ENCODE data around the gene TRIAP1.

TRIAP1 gene

DNA sequence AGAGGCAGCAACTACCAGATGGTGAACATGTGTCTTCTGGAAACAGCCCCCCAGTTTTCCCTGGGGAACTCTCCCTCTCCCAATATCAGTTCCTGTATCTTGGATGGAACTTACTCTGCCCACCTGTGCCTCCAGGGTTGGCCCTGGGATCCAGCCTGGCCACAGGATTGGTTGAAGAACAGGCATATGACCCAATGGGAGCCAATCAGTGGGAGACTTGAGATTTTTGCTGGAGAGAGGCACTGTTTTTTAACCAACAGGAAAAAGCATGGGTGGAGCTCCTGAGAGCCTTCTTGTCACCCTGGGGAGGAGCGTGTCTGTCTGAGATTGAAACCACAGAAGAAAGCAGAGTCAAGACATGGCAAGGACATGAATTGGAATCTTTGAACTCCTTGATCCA lies 41.9 kb downstream of the TRIAP1 start:
- DNase-seq (ENCODE audit: low read depth), result no peak
- TF ChIP-seq MYC (IDR thresholded peaks at IDR 0.05; ENCODE audit: low read depth, low read length) (no peak), POLR2A (IDR thresholded peaks at IDR 0.05; ENCODE audit: extremely low read depth, insufficient read length) (no peak)
- TF ChIP-seq, protein P1, sequence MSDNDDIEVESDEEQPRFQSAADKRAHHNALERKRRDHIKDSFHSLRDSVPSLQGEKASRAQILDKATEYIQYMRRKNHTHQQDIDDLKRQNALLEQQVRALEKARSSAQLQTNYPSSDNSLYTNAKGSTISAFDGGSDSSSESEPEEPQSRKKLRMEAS (IDR thresholded peaks at IDR 0.05; ENCODE audit: low read depth, low read length), result no peak
- TF ChIP-seq, protein P2, sequence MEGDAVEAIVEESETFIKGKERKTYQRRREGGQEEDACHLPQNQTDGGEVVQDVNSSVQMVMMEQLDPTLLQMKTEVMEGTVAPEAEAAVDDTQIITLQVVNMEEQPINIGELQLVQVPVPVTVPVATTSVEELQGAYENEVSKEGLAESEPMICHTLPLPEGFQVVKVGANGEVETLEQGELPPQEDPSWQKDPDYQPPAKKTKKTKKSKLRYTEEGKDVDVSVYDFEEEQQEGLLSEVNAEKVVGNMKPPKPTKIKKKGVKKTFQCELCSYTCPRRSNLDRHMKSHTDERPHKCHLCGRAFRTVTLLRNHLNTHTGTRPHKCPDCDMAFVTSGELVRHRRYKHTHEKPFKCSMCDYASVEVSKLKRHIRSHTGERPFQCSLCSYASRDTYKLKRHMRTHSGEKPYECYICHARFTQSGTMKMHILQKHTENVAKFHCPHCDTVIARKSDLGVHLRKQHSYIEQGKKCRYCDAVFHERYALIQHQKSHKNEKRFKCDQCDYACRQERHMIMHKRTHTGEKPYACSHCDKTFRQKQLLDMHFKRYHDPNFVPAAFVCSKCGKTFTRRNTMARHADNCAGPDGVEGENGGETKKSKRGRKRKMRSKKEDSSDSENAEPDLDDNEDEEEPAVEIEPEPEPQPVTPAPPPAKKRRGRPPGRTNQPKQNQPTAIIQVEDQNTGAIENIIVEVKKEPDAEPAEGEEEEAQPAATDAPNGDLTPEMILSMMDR (IDR thresholded peaks at IDR 0.05; ENCODE audit: low read depth, low read length), result no peak
- no peak overlapping the region for H3K4me3 ChIP-seq (ENCODE audit: low read depth, low read length)

DNA sequence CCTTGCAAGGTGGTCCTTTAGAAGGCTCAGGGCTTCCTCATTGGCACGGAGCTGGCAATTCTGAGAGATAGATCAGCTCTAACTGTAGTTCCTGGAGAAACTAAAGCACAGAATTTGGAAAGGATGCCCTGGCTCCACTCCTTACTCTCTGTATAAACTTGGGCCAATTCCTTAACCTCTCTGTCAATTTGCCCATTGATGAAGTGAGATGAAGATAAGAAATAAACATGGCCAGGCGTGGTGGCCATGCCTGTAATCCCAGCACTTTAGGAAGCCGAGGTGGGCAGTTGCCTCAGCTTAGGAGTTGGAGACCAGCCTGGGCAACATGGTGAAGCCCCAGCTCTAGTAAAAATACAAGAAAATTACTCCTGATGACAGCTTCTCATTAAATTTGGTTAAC lies 42.3 kb downstream of the TRIAP1 start:
- no peak for DNase-seq (ENCODE audit: low read depth)
- H3K4me3 ChIP-seq (ENCODE audit: low read depth, low read length), result no peak overlapping the region
- TF ChIP-seq, protein P1 (IDR thresholded peaks at IDR 0.05; ENCODE audit: low read depth, low read length), result no peak
- no peak for TF ChIP-seq MYC (IDR thresholded peaks at IDR 0.05; ENCODE audit: low read depth, low read length)
- TF ChIP-seq, protein P2 (IDR thresholded peaks at IDR 0.05; ENCODE audit: low read depth, low read length), result no peak
- no peak for TF ChIP-seq POLR2A (IDR thresholded peaks at IDR 0.05; ENCODE audit: extremely low read depth, insufficient read length)

DNA sequence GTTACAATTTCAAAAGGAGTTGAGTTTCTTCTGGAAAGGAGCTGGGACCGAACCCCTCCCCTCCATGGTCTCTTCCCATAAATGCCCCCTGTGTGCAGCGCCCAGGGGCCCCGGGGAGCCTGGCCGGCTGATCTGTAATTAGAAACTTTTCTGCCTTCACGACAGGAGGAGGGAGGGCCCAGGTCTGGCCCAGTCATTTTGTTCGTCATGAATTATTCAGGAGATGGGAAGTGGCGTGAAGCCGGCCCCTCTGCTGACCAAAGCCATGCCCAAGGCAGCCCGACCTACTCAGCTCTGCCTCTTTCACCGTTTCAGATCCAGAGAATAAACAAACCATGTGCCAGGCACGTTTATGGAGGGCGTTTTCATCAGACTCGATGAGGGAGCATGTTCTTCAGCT lies 44.0 kb downstream of the TRIAP1 start:
- TF ChIP-seq, protein P1 (IDR thresholded peaks at IDR 0.05; ENCODE audit: low read depth, low read length), result no peak
- TF ChIP-seq, protein P2 (IDR thresholded peaks at IDR 0.05; ENCODE audit: low read depth, low read length), result no peak
- TF ChIP-seq MYC (IDR thresholded peaks at IDR 0.05; ENCODE audit: low read depth, low read length) (no peak), POLR2A (IDR thresholded peaks at IDR 0.05; ENCODE audit: extremely low read depth, insufficient read length) (no peak)
- no peak for DNase-seq (ENCODE audit: low read depth)
- no peak overlapping the region for H3K4me3 ChIP-seq (ENCODE audit: low read depth, low read length)

DNA sequence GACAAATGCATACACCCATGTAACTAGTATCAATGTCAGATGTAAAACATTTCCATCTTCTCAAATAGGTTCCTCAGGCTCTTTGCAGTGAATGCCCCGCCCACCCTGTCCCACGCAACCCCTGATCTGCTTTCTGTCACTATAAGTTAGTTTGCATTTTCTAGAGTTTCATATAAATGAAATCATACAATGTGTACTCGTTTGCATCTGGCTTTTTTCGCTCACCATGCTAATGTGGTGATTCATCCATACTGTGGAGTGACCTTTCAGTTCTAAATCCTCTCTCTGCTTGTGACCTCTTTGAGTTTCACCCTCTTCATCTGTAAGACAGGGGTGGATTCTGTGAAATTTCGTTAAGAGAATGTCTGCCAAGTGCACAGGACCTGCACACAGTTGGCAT lies 46.7 kb downstream of the TRIAP1 start:
- no peak overlapping the region for H3K4me3 ChIP-seq (ENCODE audit: low read depth, low read length)
- TF ChIP-seq, protein P1 (IDR thresholded peaks at IDR 0.05; ENCODE audit: low read depth, low read length), result no peak
- TF ChIP-seq MYC (IDR thresholded peaks at IDR 0.05; ENCODE audit: low read depth, low read length) (no peak), POLR2A (IDR thresholded peaks at IDR 0.05; ENCODE audit: extremely low read depth, insufficient read length) (no peak)
- TF ChIP-seq, protein P2 (IDR thresholded peaks at IDR 0.05; ENCODE audit: low read depth, low read length), result no peak
- no peak for DNase-seq (ENCODE audit: low read depth)

DNA sequence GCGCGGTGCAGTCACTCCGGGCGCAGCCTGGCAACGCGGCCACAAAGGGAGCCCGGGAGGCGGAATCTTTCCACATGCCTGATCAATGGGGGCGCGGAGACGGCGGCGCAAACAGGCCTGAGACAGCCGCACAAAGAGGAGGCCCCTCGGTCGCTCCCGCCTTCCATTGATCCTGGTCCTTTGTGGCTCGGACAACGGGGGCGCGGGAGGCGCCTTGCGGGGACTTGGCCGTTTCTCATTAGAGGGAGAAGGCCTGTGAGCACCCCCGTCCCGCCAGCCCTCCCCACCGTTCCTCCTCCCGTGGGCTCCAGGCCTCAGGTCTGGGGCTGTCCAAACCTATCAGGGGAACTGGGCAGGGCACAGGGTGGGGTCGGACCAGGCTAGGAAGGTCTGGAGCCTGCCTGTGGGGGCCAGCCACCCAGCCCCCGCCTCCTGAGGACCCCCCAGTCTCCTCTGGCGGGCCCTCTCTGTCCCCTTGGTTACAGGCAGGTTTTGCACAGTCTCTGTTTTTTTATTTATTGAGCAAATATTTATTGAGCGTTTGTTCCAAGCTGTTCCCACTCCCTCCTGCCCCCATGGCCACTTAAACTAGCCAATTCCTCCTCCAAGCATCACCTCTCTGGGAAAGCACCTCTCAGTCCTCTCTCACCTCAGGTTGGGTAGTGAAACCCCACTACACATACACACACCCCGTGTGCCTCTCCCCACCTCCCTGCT lies 48.2 kb downstream of the TRIAP1 start:
- no peak for DNase-seq (ENCODE audit: low read depth)
- no peak for TF ChIP-seq MYC (IDR thresholded peaks at IDR 0.05; ENCODE audit: low read depth, low read length)
- TF ChIP-seq, protein P1 (IDR thresholded peaks at IDR 0.05; ENCODE audit: low read depth, low read length), result no peak
- TF ChIP-seq, protein P2 (IDR thresholded peaks at IDR 0.05; ENCODE audit: low read depth, low read length), result no peak
- TF ChIP-seq POLR2A (IDR thresholded peaks at IDR 0.05; ENCODE audit: extremely low read depth, insufficient read length), result no peak
- H3K4me3 ChIP-seq (ENCODE audit: low read depth, low read length), result no peak overlapping the region

Measured in NB4 (cell line).